22Rv1 (cell line): Measurements from ENCODE around the gene OR52M1.

Experiments used
- CTCF ChIP-seq: fragments of 450-650 bp; IDR thresholded peaks from 2 replicates; pipeline ENCODE4 v1.5.1; 2017; ENCODE audit warnings: mild to moderate bottlenecking
- ZFX ChIP-seq: fragments of 450-650 bp; IDR thresholded peaks from 2 replicates; pipeline ENCODE4 v1.6.1; 2017; ENCODE audit warnings: antibody characterized with exemption, borderline replicate concordance

GRCh38 chr11:4565371-4565770 lies 20.4 kb downstream of the OR52M1 start:
- no peak for TF ChIP-seq CTCF
- no peak for TF ChIP-seq ZFX
